ENCODE measurements around the gene PLAGL2.

- TF ChIP-seq EZH2phosphoT487 (IDR thresholded peaks at IDR 0.05; ENCODE audit: borderline replicate concordance) = no peak
- TF ChIP-seq, protein P1, sequence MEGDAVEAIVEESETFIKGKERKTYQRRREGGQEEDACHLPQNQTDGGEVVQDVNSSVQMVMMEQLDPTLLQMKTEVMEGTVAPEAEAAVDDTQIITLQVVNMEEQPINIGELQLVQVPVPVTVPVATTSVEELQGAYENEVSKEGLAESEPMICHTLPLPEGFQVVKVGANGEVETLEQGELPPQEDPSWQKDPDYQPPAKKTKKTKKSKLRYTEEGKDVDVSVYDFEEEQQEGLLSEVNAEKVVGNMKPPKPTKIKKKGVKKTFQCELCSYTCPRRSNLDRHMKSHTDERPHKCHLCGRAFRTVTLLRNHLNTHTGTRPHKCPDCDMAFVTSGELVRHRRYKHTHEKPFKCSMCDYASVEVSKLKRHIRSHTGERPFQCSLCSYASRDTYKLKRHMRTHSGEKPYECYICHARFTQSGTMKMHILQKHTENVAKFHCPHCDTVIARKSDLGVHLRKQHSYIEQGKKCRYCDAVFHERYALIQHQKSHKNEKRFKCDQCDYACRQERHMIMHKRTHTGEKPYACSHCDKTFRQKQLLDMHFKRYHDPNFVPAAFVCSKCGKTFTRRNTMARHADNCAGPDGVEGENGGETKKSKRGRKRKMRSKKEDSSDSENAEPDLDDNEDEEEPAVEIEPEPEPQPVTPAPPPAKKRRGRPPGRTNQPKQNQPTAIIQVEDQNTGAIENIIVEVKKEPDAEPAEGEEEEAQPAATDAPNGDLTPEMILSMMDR (conservative IDR thresholded peaks at IDR 0.05; ENCODE audit: low read length) = no peak
These were observed 57.9 kb downstream of the PLAGL2 start for GRCh38 chr20:32149566-32150170.
